IMR-90 (cell line): Measurements from ENCODE around the gene ABR.

Experiments
- BHLHE40 ChIP-seq: fragments of 150-350 bp; IDR thresholded peaks from 2 replicates; pipeline ENCODE4 v1.6.1; 2016; ENCODE audit warnings: mild to moderate bottlenecking, low read depth, low read length
- CTCF ChIP-seq: conservative IDR thresholded peaks from 2 replicates; pipeline ENCODE4 v1.5.1; 2012; ENCODE audit warnings: mild to moderate bottlenecking, low read depth, low read length, improper control_type of control experiment
- MAFK ChIP-seq: IDR thresholded peaks from 2 replicates; pipeline ENCODE4 v1.6.1; 2012; ENCODE audit warnings: low read depth, low read length, improper control_type of control experiment
- POLR2A ChIP-seq: IDR thresholded peaks from 2 replicates; pipeline ENCODE4 v1.6.1; 2012; ENCODE audit warnings: mild to moderate bottlenecking, low read depth, low read length
- RAD21 ChIP-seq: IDR thresholded peaks from 2 replicates; pipeline ENCODE4 v1.6.1; 2012; ENCODE audit warnings: low read length, improper control_type of control experiment
- RFX5 ChIP-seq: IDR thresholded peaks from 2 replicates; pipeline ENCODE4 v1.8.0; 2012; ENCODE audit warnings: low read depth, mild to moderate bottlenecking, low read length, moderate library complexity

DNA sequence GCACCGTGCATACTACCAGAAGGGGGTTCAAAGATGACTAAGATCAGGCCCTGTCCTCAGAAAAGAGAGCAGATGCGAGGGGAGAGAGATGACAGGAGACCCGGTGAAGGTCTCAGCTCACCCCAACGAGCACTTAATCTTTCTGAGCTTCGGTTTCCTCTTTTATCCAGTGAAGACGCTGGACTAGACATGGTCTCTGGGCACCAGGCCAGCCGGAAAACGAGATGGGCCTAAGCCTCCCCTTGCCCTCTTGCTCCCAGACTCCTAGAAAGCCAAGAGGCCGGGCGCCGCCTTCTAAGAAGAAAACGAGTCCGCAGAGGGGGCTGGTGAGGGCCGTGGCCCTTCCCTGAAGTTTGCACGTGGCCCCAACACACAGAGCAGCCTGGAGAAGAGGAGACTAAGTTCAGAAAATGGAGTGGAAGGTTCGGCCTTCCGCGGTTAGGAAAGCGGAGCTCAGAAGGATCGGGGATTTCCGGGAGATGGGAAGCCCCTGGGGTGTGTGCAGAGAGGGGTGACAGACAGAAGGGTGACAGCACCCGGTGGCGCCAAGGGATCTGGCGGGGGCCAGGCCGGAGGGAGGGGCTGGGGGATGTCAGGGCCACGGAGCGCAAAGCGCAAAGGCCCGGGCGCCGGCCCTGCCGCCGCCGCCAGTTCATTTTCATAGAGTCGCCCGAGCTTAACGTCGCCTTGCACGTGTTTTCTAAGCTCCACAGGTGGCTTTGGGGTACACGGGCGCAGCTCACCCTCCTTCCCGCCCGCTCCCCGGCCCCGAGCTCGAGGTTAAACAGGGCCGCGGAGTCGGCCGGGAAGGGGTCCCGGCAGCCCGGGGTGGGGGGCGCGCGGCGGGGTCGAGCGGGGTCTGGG, 48.4 kb upstream of the ABR start:
- TF ChIP-seq CTCF (no peak), POLR2A (no peak), RAD21 (no peak), BHLHE40 (no peak), RFX5 (no peak), MAFK (no peak)
